ENCODE measurements around the gene FBXO42. TPM values are rescaled to one million over a fixed set of nuclear protein-coding genes. Genes with fewer than 3 reads are reported as not detected.

FBXO42 gene
- total RNA-seq, 6 donors from 2014 or later, result 20.8 to 41.9 (median 24.0) TPM

DNA sequence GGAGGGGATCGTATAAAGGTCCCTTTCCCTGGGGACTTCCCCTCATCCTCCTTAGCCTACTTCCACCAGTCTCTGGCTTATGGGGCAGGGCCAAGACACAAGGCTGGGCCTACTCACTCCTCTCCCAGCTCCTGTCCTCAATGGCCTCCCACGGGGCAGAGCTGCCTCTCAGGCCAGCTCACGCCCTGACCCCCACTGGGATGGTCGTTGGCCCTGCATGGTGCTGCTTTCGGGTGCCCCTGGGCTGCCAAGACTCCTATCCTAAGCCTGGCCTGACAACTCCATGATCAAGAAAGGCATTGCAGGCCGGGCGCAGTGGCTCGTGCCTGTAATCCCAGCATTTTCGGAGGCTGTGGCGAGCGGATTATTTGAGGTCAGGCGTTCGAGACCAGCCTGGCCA, 121.5 kb downstream of the FBXO42 start:
- TF ChIP-seq POLR2A (IDR thresholded peaks at IDR 0.05) (no peak), EP300 (IDR thresholded peaks at IDR 0.05) (no peak), POLR2AphosphoS5 (IDR thresholded peaks at IDR 0.05) (no peak)
- TF ChIP-seq, protein P1, sequence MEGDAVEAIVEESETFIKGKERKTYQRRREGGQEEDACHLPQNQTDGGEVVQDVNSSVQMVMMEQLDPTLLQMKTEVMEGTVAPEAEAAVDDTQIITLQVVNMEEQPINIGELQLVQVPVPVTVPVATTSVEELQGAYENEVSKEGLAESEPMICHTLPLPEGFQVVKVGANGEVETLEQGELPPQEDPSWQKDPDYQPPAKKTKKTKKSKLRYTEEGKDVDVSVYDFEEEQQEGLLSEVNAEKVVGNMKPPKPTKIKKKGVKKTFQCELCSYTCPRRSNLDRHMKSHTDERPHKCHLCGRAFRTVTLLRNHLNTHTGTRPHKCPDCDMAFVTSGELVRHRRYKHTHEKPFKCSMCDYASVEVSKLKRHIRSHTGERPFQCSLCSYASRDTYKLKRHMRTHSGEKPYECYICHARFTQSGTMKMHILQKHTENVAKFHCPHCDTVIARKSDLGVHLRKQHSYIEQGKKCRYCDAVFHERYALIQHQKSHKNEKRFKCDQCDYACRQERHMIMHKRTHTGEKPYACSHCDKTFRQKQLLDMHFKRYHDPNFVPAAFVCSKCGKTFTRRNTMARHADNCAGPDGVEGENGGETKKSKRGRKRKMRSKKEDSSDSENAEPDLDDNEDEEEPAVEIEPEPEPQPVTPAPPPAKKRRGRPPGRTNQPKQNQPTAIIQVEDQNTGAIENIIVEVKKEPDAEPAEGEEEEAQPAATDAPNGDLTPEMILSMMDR (IDR thresholded peaks at IDR 0.05), result no peak
- peaks cover 0 to 8% (median 0%) of the 10 kb centered on the region in 4 donors for H3K36me3 ChIP-seq
- no peak overlapping the region for H3K4me3 ChIP-seq
- H3K9me3 ChIP-seq, result peaks cover 0 to 6% (median 0%) of the 10 kb centered on the region in 4 donors
- peaks cover 1 to 22% (median 9%) of the 10 kb centered on the region in 4 donors for H3K4me1 ChIP-seq
- H3K27me3 ChIP-seq, result peaks cover 0 to 9% (median 7%) of the 10 kb centered on the region in 4 donors
- 95% methylated on average over 13 of the region's 13 CpGs; no CpG with 5 or more reads in 1 of the 2 donors for WGBS, 2 donors
- no peak overlapping the region for H3K27ac ChIP-seq
- no peak for ATAC-seq (ENCODE audit: low FRiP score in 2 of 2)
- DNase-seq, result peak in 1 of 2 donors; percentile 42

DNA sequence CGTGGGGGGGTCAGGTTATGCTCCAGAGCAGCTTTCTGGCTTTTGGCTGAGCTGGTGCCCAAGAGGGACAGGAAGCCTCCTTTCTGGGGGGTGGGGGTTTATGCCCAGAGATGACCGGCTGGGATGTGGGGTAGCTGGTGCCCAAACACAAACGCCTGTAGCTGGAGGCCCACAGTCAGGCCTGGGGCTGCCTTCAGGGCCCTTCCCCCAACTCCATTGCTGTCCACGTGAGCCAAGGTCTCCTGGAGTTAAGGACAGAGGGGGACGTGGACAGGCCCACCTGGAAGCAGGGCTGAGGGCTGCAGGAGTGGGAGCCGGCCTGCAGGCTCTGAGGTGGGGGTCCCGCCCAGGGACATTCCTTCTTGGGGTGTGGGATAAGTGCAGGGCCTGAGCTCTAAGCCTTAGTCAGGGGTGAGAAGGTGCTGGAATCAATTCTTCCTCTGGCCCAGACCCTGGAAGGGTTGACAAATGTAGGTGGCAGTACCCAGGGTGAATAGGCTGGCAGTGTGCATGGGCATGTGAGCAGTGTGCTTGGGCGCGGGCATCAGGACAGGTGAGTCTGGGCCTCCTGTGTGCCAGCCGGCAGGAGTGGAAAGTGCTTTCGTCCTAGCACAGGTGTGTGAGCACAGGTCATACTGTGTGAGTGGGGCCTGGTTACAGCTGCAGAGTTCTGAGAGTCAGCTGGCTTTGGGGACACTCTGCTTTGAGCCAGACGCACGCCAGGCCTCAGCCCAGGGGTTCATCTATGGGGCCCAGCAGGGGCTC, 122.1 kb downstream of the FBXO42 start:
- TF ChIP-seq, protein P1 (IDR thresholded peaks at IDR 0.05), result no peak
- TF ChIP-seq POLR2A (IDR thresholded peaks at IDR 0.05), result no peak
- TF ChIP-seq EP300 (IDR thresholded peaks at IDR 0.05), result no peak
- TF ChIP-seq POLR2AphosphoS5 (IDR thresholded peaks at IDR 0.05), result no peak
- Histone ChIP-seq H3K4me3 (no peak overlapping the region), H3K27me3 (peaks cover 0 to 9% (median 7%) of the 10 kb centered on the region in 4 donors), H3K9me3 (peaks cover 0 to 6% (median 0%) of the 10 kb centered on the region in 4 donors), H3K4me1 (peaks cover 0 to 19% (median 9%) of the 10 kb centered on the region in 4 donors), H3K36me3 (peaks cover 0 to 8% (median 0%) of the 10 kb centered on the region in 4 donors), H3K27ac (no peak overlapping the region)
- ATAC-seq (ENCODE audit: low FRiP score in 2 of 2) (no peak), DNase-seq (peak in 1 of 2 donors; percentile 49)
- 80 to 89% methylated on average over 8 to 13 of the region's 13 CpGs for WGBS, 2 donors

- ATAC-seq (ENCODE audit: low FRiP score in 2 of 2) (peak; percentile 84 to 91), DNase-seq (peak; percentile 89 to 94)
- WGBS, 2 donors, result 37 to 43% methylated on average over 12 to 21 of the region's 46 CpGs
- H3K4me1 ChIP-seq, result peaks cover 0 to 19% (median 9%) of the 10 kb centered on the region in 4 donors
- H3K27ac ChIP-seq, result peak overlapping the region in 3 of 4 donors; percentile 46 to 55 (median 46)
- H3K36me3 ChIP-seq, result no peaks in the 10 kb centered on the region
- H3K9me3 ChIP-seq, result peaks cover 0 to 6% (median 0%) of the 10 kb centered on the region in 4 donors
- peak overlapping the region in 3 of 4 donors; percentile 31 to 47 (median 39) for H3K4me3 ChIP-seq
- peaks cover 0 to 9% (median 7%) of the 10 kb centered on the region in 4 donors for H3K27me3 ChIP-seq
- TF ChIP-seq POLR2A (IDR thresholded peaks at IDR 0.05) (peak in 1 of 4 donors; percentile 72), EP300 (IDR thresholded peaks at IDR 0.05) (no peak), POLR2AphosphoS5 (IDR thresholded peaks at IDR 0.05) (no peak)
- TF ChIP-seq, protein P1 (IDR thresholded peaks at IDR 0.05), result no peak
Measured at GRCh38 chr1:16226490-16227179, 125.6 kb downstream of the FBXO42 start.

GRCh38 chr1:16226129-16226489, 126.2 kb downstream of the FBXO42 start:
- Histone ChIP-seq H3K9me3 (peaks cover 0 to 6% (median 0%) of the 10 kb centered on the region in 4 donors), H3K27me3 (peaks cover 0 to 9% (median 7%) of the 10 kb centered on the region in 4 donors), H3K36me3 (no peaks in the 10 kb centered on the region), H3K4me1 (peaks cover 0 to 19% (median 9%) of the 10 kb centered on the region in 4 donors), H3K27ac (peak overlapping the region in 1 of 4 donors; percentile 55), H3K4me3 (peak overlapping the region in 3 of 4 donors; percentile 31 to 47 (median 39))
- ATAC-seq (ENCODE audit: low FRiP score in 2 of 2), result no peak
- TF ChIP-seq POLR2A (IDR thresholded peaks at IDR 0.05) (no peak), POLR2AphosphoS5 (IDR thresholded peaks at IDR 0.05) (no peak), EP300 (IDR thresholded peaks at IDR 0.05) (no peak)
- TF ChIP-seq, protein P1 (IDR thresholded peaks at IDR 0.05), result no peak
- DNase-seq, result no peak
- WGBS, 2 donors, result 99 to 100% methylated on average over 2 to 7 of the region's 7 CpGs

All from upper lobe of left lung (tissue), 6 donors.